Measurements from ENCODE around the gene ARHGAP42.

DNA sequence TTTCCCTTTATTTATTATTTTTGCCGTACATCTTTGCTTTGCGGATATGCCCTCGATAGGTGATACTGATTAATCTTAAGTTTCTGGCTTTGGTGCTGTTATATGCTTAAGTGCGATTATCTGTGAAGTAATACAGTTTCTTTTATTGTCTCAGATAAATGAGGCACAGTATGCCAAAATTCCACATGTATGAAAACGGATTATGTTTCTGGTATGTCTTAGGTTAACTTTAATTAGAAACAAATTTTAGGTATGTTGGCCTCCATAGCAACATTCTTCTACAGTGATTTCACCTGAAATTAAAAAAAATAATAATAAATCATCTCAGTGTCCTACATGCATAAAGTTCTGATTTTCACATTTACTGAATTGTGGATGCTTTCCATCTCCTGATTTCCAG is 119.2 kb downstream of the ARHGAP42 start:
- no peak for TF ChIP-seq EP300 (IDR thresholded peaks at IDR 0.05)
- TF ChIP-seq, protein P1, sequence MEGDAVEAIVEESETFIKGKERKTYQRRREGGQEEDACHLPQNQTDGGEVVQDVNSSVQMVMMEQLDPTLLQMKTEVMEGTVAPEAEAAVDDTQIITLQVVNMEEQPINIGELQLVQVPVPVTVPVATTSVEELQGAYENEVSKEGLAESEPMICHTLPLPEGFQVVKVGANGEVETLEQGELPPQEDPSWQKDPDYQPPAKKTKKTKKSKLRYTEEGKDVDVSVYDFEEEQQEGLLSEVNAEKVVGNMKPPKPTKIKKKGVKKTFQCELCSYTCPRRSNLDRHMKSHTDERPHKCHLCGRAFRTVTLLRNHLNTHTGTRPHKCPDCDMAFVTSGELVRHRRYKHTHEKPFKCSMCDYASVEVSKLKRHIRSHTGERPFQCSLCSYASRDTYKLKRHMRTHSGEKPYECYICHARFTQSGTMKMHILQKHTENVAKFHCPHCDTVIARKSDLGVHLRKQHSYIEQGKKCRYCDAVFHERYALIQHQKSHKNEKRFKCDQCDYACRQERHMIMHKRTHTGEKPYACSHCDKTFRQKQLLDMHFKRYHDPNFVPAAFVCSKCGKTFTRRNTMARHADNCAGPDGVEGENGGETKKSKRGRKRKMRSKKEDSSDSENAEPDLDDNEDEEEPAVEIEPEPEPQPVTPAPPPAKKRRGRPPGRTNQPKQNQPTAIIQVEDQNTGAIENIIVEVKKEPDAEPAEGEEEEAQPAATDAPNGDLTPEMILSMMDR (IDR thresholded peaks at IDR 0.05): no peak
- no peak for TF ChIP-seq POLR2A (IDR thresholded peaks at IDR 0.05)

Measured in ovary (tissue), 3 donors.